ENCODE results near the gene MMP13.
"Not testable (repeated sequence)": the region's sequence is repeated elsewhere in the genome, so short reads cannot be mapped to it uniquely, and the experiment has no call there.

Gene MMP13

DNA sequence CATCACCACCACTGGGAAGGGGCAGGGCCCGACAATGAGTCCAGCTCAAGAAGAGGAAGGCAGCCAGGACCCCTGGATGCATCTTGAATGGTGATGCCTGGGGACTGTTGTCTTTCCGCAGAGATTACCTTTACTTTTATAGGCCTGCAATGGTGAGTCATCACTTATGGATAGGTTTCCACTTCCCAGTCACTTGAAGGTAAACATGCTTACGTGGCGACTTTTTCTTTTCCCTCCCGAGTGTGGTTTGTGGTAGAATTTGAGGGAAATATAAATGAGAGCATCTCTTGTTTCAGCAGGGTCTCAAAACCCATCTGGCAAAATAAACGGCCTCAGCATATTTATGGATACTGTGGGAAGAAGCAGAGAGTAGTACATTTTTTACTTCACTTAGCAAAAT lies at the start of gene MMP13:
TSS of gene MMP13 (minus strand) at position 109 of the 400 bp plus-strand sequence. CDS start at position 82, 27 bp downstream.
- DNase-seq, result no peak

DNA sequence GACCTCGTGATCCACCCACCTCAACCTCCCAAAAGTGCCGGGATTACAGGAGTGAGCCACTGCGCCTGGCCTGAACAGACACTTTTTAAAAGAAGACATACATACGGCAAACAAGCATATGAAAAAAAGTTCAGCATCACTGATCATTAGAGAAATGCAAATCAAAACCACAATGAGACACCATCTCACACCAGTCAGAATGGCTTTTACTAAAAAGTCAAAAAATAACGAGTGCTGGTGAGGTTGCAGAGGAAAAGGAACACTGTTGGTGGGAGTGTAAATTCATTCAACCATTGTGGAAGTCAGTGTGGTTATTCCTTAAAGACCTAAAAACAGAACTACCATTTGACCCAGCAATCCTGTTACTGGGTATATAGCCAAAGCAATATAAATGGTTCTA lies 48.7 kb upstream of the MMP13 start:
- not testable (repeated sequence) for DNase-seq

DNA sequence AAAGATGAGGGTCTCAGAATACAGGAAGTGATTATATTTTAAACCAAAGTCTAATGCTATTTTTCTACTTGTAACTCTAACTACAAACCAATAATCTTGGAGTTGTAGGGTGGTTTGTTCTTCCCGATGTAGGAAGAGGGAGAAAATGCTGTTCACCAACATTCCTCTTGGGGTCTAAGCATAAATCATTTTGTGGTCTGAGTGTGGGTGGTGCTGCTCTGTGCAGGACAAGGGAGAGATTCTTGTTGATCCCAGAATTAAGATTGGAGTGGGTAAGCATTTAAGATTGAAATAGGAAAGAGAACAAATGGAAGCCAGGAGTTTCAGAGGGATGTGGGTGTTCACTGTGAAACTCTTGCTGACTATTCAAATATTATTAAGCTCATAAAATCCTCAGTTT lies 38.6 kb upstream of the MMP13 start:
- no peak for DNase-seq

DNA sequence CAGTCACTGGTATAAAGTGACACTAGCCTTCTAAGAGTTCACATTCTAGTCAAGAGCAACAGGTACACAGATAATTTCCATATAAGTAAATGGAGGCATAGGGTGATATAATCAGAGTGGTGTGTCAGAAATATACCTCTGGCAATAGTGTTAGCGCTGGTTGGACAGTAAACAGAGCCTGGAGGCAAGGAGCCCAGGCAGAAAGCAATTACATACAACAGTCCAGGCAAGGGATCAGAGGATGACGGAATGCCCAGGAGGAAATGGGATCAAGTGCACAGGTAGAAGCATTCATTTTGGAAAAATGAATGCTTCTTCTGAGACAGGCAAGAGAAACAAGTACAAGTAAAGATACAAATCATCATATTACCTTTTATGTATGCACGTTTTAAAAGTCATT lies 36.2 kb upstream of the MMP13 start:
- no peak for DNase-seq

DNA sequence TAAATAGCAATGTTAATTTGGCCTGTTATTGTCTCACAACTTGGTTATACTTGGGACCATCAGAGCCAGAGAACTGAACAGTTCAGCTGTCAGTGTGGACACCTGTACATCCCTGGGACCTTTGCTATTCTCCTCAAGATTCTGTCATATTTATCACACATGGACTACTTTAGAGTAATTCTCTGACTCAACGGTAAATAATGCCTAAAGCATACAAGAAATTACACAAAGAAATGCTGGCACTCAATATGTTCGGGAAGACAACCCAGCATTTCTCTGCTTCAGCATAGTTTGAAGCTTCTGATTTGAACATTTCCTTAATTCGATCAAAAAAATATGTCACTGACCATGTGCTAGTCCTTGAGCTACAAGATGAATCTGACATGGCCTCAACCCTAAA lies 34.6 kb upstream of the MMP13 start:
- no peak for DNase-seq

DNA sequence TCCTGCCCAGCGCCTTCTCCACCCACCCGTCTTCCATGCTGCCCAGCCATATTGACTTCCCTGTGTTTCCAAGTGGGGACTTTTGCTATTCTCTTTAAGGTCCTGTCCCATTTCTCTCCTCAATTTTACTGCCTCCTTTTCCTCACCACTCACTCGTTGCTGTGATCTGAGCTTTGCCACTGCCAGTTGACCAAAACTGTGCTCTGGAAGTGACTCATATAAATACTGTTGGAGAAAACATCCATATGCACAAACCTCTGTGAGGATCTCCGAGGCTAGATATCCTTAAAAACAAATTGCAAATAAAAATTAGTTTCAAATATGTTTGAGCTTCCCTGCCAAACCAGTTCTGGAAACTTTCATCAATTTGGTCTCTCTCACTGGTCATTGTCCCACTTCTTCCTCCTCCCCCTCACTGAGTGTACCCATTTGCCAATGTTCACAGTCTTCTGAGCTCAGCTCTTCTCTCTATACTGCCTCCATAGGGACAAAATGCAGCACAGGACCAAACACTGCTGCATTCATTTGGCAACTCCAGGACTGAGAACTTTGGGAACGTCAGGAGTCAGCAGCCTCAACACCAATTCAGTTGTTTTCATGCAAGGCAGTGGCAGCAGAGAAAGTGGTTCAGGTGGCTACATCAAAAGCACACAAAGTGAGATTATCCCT lies 34.0 kb upstream of the MMP13 start:
- no peak for DNase-seq

DNA sequence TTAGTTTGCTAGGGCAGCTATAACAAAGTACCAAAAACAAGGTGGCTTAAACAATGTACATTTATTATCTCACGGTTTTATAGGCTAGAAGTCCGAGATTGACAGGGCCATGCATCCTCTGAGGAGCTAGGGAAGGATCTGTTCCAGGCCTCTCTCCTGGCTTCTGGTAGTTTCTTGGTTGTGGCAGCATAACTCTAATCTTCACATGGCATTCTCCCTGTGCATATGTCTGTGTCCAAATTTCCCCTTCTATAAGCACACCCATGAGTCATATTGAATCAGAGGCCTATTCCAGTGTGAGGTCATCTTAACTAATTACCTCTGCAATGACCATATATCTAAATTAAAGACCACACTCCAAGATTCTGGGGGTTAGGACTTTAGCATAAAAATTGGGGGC lies 31.3 kb upstream of the MMP13 start:
- no peak for DNase-seq

DNA sequence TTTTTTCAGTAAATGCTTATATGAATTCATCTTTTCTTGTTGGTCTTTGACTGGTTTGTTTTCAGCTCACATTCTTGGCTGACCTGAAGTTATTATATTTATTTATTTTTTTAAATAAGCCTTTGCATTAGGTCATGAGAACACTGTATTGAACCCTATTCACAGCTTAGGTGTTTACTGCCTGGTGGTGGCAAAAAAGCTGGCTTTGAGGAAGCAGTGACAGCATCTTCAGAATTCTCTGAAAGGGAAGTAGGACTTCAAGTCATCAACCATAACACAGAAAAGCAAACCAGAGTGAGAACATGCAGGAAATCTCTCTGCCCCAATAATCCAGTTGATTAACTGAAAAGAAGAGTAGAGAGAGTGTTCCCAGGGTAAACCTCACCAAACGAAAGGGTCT lies 30.3 kb upstream of the MMP13 start:
- DNase-seq, result no peak

DNA sequence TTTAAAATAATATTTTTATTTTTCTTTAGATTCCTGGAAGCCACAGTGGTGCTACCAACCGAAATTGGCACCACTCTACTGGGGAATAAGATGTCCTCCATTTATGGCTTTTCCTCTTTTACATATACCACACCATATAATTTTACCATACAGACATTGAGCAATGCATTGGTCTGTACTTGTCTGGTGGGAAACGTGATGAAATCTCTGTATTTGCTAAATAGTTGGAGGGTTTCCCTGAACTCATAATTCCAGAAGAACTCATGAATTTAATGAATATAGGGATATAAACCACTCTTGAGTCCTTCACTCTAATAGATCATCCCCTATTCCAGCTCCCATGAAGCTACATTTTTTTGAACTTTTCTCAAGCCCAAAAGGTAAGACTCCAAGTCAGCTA lies 28.0 kb upstream of the MMP13 start:
- DNase-seq, result no peak

DNA sequence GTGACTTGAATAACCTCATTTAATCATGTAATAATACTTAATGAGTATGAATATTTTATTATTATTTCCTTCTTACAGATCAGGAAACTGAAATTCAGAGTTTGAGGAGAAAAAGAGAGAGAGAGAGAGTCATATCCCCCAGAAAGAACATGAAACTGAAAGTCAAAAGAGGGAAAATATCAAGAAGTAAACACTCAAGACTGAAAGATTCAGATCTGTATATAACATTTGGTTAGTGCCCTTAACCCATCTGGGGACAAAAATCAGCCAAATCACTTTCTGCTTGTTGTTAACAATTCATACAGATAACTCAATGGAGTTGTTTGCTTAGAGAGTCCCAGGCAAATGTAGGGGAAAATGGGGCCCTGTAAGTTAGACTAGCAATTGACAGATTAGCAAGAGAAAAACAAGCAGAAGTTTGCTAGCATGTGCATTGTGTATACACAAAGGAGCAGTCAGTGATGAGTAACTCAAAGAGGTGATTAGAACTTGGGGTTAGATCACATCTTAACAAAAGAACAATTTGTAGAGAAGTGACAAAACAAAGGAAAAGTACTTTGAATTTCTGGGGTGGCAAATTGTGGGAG lies 25.9 kb upstream of the MMP13 start:
- DNase-seq, result no peak

DNA sequence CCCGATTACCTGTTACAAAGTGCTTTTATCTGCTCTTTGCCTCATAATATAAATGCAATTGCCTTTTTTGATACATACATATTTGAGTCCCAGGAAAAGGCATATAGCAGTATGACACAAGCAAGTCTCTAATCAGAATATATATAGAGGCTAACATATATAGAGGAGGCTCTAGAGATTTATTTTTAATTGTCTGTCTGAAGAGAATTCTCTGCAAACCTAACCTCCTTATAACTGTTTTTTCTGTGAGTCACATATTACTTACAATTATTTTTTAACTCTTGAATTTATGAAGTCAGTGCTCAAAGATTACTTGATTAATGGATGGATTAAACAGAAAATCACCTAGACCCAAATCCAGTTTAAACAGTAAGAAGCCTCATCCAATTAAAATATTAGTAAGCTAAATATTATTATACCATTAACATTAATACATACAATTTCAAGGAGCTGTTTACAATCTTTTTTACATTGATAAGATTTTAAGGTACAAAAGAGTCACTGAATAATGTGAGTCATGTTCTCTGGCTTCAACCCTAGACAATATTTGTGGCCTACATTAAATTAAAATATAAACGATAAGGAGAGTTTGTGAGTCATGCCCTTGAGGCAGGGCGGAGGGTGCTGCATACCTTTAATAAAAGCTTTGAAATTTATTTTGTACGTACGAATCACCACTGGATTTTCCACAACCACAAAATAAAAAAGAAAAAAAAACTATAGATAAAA lies 19.2 kb upstream of the MMP13 start:
- DNase-seq, result no peak

DNA sequence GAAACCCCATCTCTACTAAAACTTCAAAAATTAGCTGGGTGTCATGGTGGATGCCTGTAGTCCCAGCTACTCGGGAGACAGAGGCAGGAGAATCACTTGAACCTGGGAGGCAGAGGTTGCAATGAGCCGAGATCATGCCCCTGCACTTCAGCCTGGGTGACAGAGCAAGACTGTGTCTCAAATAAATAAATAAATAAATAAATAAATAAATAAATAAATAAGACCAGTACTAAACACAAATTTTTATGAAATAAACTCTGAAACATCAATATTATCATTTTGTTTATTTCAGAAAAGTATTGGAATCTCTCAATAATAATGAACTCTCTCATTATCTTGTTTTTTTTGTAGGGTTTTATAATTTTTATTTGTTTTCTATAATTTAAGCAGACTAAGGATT lies 18.2 kb upstream of the MMP13 start:
- DNase-seq, result not testable (repeated sequence)

DNA sequence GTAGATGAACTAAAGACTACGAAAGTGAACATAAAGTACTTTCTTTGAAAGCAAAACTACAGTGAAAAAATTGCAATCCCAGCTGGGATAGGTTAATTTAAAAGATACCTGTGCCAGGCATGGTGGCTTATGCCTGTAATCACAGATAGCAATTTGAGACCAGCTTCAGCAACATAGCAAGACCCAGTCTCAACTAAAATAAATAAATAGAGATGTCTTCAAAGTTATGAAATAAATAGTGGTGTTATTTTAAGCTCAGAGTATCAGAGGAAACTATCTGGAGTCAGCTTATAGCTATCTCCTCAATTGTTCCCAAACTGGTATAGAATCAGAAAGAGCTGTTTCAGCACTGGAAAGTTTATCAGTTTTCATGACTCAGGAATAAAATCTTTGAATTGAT lies 17.3 kb upstream of the MMP13 start:
- DNase-seq, result no peak

DNA sequence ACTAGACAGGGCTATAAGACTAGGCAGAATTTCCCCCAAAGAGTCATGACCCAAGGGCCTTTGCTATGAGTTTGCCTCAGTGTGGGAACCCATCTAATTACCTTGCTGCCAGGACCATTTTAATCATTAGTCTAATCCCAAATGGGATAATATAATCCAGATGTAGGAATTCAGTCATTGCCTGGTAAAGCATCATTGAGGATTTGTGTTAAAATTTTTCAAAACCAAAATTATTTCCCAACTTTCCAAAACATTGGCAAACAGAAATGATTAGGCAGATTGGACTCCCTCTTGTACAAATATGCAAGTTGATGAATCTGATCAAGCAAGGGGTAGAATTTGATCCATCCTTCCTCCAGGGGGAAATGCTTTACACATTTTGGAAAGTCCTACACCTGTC lies 16.2 kb upstream of the MMP13 start:
- DNase-seq, result no peak

DNA sequence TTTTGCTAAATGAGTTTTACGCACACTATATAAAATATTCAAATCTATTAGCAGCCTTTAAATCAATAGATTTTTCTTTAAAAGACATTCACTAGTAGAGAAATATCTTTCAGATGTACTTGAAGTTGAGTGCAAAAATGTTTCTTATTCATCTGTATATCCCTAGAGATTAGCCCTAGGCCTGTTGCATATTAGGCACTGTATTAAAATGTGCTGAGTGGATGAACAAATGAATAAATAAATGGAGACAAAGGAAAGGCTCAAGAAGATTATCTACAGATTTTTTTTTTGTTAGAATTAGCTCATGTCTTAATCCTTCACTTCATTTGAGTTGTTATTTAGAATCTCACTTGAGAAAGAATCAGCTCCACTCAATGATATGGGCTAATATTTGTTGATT lies 12.0 kb upstream of the MMP13 start:
- DNase-seq, result no peak

DNA sequence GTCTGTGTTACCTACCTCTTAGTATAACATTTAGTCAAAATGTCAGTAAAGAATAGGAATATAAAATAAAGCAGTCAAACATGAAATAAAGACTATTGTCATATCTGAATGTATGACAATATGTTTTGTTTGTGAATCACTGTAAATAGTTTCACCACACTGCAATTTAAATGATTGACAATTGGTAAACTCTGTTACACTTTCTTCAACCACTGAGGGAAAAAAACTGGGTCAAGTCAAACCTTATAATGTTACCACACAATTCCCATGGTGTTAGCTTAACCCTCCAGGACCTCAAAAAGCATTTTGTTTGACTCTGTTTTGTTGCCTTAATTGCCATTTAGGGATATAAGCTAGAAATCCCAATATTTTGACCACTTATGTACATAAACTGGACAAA lies 10.5 kb upstream of the MMP13 start:
- DNase-seq, result no peak

DNA sequence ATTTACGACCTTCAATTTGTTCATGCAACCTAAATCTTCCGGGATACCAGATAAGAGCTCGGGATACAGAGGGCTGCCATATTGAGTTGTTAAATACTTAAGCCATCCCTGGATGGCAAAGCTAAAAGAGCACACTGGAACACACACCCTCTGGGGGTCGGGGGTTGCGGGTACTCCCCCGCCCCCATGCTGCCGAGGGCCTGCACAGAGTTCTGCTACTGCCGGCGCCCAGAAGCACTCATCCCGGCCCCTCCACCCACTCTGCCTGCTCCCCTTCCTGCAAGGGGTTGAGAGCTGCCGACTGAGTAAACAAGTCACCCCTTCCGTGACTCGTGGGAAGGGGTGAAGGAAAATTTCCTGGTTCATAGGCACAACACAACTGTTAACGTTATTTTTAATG lies 9.3 kb upstream of the MMP13 start:
- DNase-seq, result no peak

DNA sequence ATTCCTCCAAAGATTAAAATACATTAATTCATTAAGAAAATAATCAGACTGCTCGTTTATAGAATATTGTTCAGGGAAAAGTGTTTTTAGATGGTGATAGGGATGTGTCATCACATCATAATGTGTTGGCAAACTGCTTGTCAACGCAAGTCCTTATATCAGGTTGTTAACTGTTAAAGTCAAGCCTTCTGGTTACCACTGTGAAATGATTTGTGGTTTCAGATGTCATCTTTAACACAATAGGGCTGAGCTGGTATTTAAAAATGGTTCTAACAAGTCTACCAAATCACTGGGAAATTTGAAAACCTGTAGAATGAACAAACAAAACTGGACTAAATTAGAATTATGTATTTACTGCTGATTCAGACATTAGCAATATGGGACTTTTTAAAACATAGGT lies 2.4 kb upstream of the MMP13 start:
- no peak for DNase-seq

DNA sequence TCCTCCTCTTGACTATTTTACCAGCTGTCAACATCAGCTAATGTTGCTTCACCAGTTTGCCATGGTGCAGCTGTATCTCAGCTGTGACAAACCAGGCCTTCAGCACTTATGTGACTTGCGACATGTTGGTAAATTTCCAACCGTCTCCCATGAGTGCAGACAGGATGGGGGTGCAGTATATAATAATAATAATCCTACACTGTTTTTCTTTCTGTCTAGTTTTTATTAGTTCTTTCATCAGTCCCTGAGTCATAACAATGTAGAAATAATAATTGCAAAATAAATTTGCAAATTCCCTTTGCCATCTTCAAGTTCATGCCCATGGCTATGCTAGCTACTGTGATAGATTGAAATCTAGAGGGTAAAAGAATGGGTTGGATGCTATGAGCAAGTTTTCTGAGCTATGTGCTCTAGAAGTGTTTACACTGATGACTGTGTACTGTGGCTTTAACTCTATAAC lies 4.9 kb downstream of the MMP13 start:
- no peak for DNase-seq

DNA sequence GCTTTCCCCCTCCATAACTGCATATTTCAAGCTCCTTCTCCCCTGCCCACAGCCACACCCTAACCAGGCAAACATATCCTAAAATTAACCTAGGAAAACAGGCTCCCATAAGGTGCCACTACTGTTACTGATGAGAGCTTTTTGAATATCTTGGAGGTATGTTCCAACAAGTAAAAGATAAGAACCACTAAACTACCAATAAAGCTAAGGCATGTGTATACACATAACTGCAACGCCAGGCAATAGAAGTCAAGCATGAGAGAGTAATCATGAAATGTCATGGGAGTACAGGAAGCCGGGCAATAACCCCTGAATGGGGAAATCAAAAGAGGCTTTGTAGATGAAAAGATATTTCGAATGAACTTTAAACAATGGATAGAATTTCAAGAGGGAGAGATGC lies 9.3 kb downstream of the MMP13 start:
- no peak for DNase-seq

DNA sequence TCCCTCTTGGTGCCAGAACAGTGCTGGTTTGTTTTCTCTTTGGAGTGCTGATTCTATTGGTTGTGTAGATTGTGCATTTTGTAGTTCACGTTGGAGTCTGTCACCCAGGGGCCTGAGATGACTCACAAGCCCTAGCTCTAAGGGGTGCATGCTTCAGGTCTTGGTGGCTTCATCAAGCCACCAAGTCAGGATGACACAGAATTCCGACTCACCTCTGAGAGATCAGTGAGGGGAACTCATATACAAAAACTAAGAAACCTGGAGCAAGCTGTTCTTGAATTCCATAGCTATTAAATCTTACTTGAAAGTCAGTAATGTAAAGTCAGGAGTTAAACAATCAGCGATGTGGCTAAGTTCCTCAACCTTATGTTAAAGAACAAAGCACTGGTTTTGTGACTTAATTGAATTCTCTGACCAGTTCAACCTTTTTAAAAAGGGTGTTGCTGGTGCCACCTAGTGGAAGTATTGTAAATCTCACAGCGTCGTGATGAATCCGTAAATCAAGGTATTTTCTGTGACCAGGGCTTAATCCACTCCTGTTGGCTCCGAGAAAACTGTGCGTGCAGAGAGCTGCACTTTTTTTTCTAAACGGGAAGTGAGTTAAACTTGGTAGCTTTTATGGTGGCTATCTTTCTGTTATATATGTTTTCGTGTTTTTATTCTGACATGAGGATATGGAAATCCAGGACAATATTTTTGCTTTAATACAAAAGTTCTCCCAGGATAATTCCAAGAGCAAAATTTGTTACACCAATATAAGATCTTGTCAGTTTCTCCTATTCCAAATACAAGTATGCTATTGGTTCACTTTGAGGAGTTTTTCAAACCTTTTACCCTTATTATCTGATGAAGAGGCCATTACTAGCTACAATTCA lies 14.6 kb downstream of the MMP13 start:
- DNase-seq, result peak; percentile 26

DNA sequence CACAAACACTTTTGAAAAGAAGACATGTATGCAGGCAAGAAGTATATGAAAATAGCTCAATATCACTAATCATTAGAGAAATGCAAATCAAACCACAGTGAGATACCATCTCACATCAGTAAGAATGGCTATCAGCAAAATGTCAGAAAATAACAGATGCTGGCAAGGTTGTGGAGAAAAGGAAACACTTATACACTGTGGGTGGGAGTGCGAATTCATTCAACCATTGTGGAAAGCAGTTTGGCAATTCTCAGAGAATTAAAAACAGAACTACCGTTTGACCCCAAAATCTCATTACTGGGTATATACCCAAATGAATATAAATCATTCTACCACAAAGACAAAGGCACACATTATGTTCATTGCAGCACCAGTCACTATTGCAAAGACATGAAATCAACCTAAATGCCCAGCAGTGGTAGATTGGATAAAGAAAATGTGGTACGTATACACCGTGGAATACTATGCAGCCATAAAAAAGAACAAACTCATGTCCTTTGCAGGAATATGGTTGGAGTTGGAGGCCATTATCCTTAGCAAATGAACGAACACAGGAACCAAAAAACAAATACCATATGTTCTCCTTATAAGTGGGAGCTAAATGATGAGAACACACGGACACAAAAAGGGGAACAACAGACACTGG lies 18.5 kb downstream of the MMP13 start:
- no peak for DNase-seq

DNA sequence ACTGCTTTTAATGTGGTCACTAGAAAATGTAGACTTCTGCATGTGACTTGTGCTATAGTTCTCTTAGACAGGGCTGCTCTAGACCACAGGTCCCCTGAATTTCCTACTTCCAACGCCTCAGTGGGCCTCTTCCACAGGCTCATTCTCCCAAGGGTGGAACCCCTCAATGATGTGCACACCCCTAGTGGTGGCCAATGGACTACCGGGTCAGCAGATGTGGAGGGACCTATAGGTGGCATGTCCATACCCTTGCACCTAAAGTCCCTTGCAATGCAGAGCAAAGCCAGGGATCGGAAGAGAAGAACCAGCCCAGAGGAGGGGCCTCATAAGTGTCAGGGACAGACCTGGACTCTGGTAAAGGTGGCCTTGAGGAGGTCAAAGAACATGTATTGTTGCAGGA lies 20.0 kb downstream of the MMP13 start:
- no peak for DNase-seq

Measured in CD4-positive, alpha-beta T cell treated with Interleukin-15 for 1 hour (primary cell).